Measurements from ENCODE around the gene EPHB2.

The EPHB2 gene

GRCh38 chr1:22782406-22782805, 71.8 kb downstream of the EPHB2 start:
- DNase-seq = no peak

GRCh38 chr1:22784317-22784716, 73.7 kb downstream of the EPHB2 start:
- no peak for DNase-seq

GRCh38 chr1:22784737-22785136, 74.1 kb downstream of the EPHB2 start:
- no peak for DNase-seq

- no peak for DNase-seq
Observed at GRCh38 chr1:22786101-22786500, 75.5 kb downstream of the EPHB2 start.

GRCh38 chr1:22786719-22787489, 76.3 kb downstream of the EPHB2 start:
- DNase-seq = no peak

GRCh38 chr1:22787636-22788035, 77.0 kb downstream of the EPHB2 start:
- no peak for DNase-seq

- DNase-seq = no peak
Observed at GRCh38 chr1:22788254-22788661, 77.6 kb downstream of the EPHB2 start.

- DNase-seq = no peak
Observed at GRCh38 chr1:22789356-22789994, 78.8 kb downstream of the EPHB2 start.

GRCh38 chr1:22790232-22791008, 79.8 kb downstream of the EPHB2 start:
- DNase-seq = no peak

GRCh38 chr1:22791831-22792347, 81.2 kb downstream of the EPHB2 start:
- no peak for DNase-seq

GRCh38 chr1:22792396-22793160, 81.9 kb downstream of the EPHB2 start:
- no peak for DNase-seq

GRCh38 chr1:22793647-22794046, 83.0 kb downstream of the EPHB2 start:
- DNase-seq = no peak

- DNase-seq = no peak
Observed at GRCh38 chr1:22794647-22795365, 84.2 kb downstream of the EPHB2 start.

- DNase-seq = no peak
Observed at GRCh38 chr1:22795366-22795714, 84.7 kb downstream of the EPHB2 start.

GRCh38 chr1:22796642-22797041, 86.0 kb downstream of the EPHB2 start:
- DNase-seq = no peak

- DNase-seq = no peak
Observed at GRCh38 chr1:22798083-22798482, 87.4 kb downstream of the EPHB2 start.

- DNase-seq = no peak
Observed at GRCh38 chr1:22799971-22800370, 89.3 kb downstream of the EPHB2 start.

GRCh38 chr1:22800629-22801028, 90.0 kb downstream of the EPHB2 start:
- no peak for DNase-seq

- DNase-seq = no peak
Observed at GRCh38 chr1:22801347-22801746, 90.7 kb downstream of the EPHB2 start.

- DNase-seq = no peak
Observed at GRCh38 chr1:22801761-22802160, 91.1 kb downstream of the EPHB2 start.

- no peak for DNase-seq
Observed at GRCh38 chr1:22803833-22804232, 93.2 kb downstream of the EPHB2 start.

GRCh38 chr1:22804406-22804805, 93.8 kb downstream of the EPHB2 start:
- DNase-seq = no peak
